ENCODE data around the gene TEAD1. TPM values are rescaled to one million over a fixed set of nuclear protein-coding genes. Genes with fewer than 3 reads are reported as not detected.

The TEAD1 gene
- total and polyA plus RNA-seq, 10 of the 15 experiments (the other 5 are each of a cell fraction or from before 2014, with no cell fraction given) = 0.01 to 0.59 (median 0.04) TPM; not detected in 6

GRCh38 chr11:12693479-12694182 is 19.4 kb downstream of the TEAD1 start (continued):
- TF ChIP-seq, protein P1, sequence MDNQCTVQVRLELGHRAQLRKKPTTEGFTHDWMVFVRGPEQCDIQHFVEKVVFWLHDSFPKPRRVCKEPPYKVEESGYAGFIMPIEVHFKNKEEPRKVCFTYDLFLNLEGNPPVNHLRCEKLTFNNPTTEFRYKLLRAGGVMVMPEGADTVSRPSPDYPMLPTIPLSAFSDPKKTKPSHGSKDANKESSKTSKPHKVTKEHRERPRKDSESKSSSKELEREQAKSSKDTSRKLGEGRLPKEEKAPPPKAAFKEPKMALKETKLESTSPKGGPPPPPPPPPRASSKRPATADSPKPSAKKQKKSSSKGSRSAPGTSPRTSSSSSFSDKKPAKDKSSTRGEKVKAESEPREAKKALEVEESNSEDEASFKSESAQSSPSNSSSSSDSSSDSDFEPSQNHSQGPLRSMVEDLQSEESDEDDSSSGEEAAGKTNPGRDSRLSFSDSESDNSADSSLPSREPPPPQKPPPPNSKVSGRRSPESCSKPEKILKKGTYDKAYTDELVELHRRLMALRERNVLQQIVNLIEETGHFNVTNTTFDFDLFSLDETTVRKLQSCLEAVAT (IDR thresholded peaks at IDR 0.05) = no peak
- TF ChIP-seq POLR2AphosphoS5 (IDR thresholded peaks at IDR 0.05; ENCODE audit: low read length) = no peak
- TF ChIP-seq EP300 (IDR thresholded peaks at IDR 0.05; ENCODE audit: borderline replicate concordance in 1 of 2, control insufficient read depth in 1 of 2, low read depth in 2 of 2, low read length in 2 of 2) = no peak
- no peak for TF ChIP-seq TCF12 (IDR thresholded peaks at IDR 0.05; ENCODE audit: low read depth, low read length)
- no peak for TF ChIP-seq MAX (IDR thresholded peaks at IDR 0.05; ENCODE audit: low read depth, low read length)
- no peak for TF ChIP-seq PAX5 (IDR thresholded peaks at IDR 0.05; ENCODE audit: borderline replicate concordance, low read depth, low read length)
- TF ChIP-seq PML (IDR thresholded peaks at IDR 0.05; ENCODE audit: low read length) = no peak
- TF ChIP-seq CEBPB (IDR thresholded peaks at IDR 0.05; ENCODE audit: borderline replicate concordance in 1 of 2, low read depth in 2 of 2, low read length in 2 of 2) = no peak

- POLR2A ChIA-PET = no interaction called here
- no peaks in the 10 kb centered on the region for H3K4me1 ChIP-seq (ENCODE audit: control insufficient read depth, insufficient read depth, low read length)
- FAIRE-seq (no peak), ATAC-seq (no peak), DNase-seq (ENCODE audit: low read depth, low spot score) (no peak)
- no peak overlapping the region for H3K4me3 ChIP-seq
- H3K27ac ChIP-seq (ENCODE audit: control insufficient read depth, insufficient read depth) = no peak overlapping the region
- SMC1A ChIA-PET (ENCODE audit: uncharacterized antibody, unreplicated experiment) = interaction anchor here (0.7 kb wide), 1 partner anchor 10 kb away, joined by 3 read pairs; no protein-coding TSS in a partner anchor
- H3K4me2 ChIP-seq (ENCODE audit: control insufficient read depth, insufficient read depth) = no peak overlapping the region
- intact Hi-C loops (cut with micrococcal nuclease; ENCODE audit: unreplicated experiment) = no loop called here
- RAD21 ChIA-PET (ENCODE audit: unreplicated experiment) = no interaction called here
- WGBS (ENCODE audit: insufficient coverage, insufficient replicate concordance, low lambda C conversion rate, missing lambda C conversion rate) = 5% methylated on average over 6 of the region's 6 CpGs
- in situ Hi-C loops (cut with MboI) = no loop called here
- no peaks in the 10 kb centered on the region for H3K36me3 ChIP-seq (ENCODE audit: control insufficient read depth in 2 of 2, insufficient read depth in 2 of 2, low read length in 1 of 2)
- H3K79me2 ChIP-seq (ENCODE audit: control insufficient read depth, insufficient read depth, low read length) = no peaks in the 10 kb centered on the region
- H4K20me1 ChIP-seq (ENCODE audit: control insufficient read depth, insufficient read depth) = no peaks in the 10 kb centered on the region
- no peak overlapping the region for H2AFZ ChIP-seq (ENCODE audit: control insufficient read depth, low read depth, low read length)
- CTCF ChIA-PET = no interaction called here
- H3K9ac ChIP-seq (ENCODE audit: control insufficient read depth, insufficient read depth, low read length) = no peak overlapping the region
- H3K9me3 ChIP-seq (replicated peaks; ENCODE audit: control insufficient read depth, insufficient read depth, low read length) = no peaks in the 10 kb centered on the region
- H3K27me3 ChIP-seq (replicated peaks in 1 of 2; ENCODE audit: control insufficient read depth in 2 of 2, insufficient read depth in 2 of 2, low read length in 1 of 2) = peaks cover 2 to 8% of the 10 kb centered on the region in 2 experiments
- BruUV-seq (replicated peaks) = no TSS peak
- TF ChIP-seq SMAD1 (IDR thresholded peaks at IDR 0.05; ENCODE audit: low read depth, partially characterized antibody) = no peak
- TF ChIP-seq NR2C1 (IDR thresholded peaks at IDR 0.05) = no peak
- no peak for TF ChIP-seq POLR2A (IDR thresholded peaks at IDR 0.05; ENCODE audit: low read depth, low read length)
- no peak for TF ChIP-seq RBBP5 (conservative IDR thresholded peaks at IDR 0.05)
- TF ChIP-seq TCF12 (IDR thresholded peaks at IDR 0.05; ENCODE audit: low read depth, low read length) = no peak
- no peak for TF ChIP-seq NR2C2 (IDR thresholded peaks at IDR 0.05; ENCODE audit: borderline replicate concordance, control insufficient read depth, insufficient read length, low read depth)
- TF ChIP-seq, protein P2, sequence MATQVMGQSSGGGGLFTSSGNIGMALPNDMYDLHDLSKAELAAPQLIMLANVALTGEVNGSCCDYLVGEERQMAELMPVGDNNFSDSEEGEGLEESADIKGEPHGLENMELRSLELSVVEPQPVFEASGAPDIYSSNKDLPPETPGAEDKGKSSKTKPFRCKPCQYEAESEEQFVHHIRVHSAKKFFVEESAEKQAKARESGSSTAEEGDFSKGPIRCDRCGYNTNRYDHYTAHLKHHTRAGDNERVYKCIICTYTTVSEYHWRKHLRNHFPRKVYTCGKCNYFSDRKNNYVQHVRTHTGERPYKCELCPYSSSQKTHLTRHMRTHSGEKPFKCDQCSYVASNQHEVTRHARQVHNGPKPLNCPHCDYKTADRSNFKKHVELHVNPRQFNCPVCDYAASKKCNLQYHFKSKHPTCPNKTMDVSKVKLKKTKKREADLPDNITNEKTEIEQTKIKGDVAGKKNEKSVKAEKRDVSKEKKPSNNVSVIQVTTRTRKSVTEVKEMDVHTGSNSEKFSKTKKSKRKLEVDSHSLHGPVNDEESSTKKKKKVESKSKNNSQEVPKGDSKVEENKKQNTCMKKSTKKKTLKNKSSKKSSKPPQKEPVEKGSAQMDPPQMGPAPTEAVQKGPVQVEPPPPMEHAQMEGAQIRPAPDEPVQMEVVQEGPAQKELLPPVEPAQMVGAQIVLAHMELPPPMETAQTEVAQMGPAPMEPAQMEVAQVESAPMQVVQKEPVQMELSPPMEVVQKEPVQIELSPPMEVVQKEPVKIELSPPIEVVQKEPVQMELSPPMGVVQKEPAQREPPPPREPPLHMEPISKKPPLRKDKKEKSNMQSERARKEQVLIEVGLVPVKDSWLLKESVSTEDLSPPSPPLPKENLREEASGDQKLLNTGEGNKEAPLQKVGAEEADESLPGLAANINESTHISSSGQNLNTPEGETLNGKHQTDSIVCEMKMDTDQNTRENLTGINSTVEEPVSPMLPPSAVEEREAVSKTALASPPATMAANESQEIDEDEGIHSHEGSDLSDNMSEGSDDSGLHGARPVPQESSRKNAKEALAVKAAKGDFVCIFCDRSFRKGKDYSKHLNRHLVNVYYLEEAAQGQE (IDR thresholded peaks at IDR 0.05; ENCODE audit: low read depth, low read length) = no peak
- no peak for TF ChIP-seq EZH2 (IDR thresholded peaks at IDR 0.05; ENCODE audit: borderline replicate concordance, control insufficient read depth, low read depth, low read length)
- TF ChIP-seq FOXK2 (IDR thresholded peaks at IDR 0.05) = no peak
- no peak for TF ChIP-seq NR2F1 (conservative IDR thresholded peaks at IDR 0.05)
Observed at GRCh38 chr11:12694183-12694531, 19.9 kb downstream of the TEAD1 start.
